ENCODE results near the gene AMT. TPM values are rescaled to one million over a fixed set of nuclear protein-coding genes. Genes with fewer than 3 reads are reported as not detected.
A peak's percentile ranks its signal among the peaks of the same experiment; 100 is the strongest.

AMT gene
- total and polyA plus RNA-seq, 7 donors = 0.80 to 5.3 (median 1.7) TPM

DNA sequence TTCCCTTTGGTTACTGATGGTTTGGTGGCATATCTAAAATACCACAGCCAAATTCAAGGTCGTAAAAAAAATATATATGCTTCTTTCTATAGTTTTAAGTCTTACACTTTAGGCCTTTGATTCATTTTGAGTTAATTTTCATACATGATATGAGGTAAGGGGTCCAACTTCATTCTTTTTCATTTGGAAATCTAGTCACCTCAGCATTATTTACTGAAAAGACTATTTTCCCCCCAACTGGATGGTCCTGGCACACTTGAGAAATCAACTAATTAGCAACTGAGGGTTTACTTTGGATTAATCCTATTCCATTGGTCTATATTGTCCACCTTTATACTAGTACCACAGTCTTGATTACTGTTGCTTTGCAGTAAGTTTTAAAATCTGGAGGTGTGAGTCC is 36.7 kb downstream of the AMT start:
- no peak for ATAC-seq
- DNase-seq = no peak
- Histone ChIP-seq H3K27ac (no peak overlapping the region), H3K36me3 (ENCODE audit: insufficient read depth in 1 of 2, low read depth in 1 of 2) (no peaks in the 10 kb centered on the region), H3K9me3 (no peaks in the 10 kb centered on the region), H3K4me1 (peaks cover 55% of the 10 kb centered on the region), H3K27me3 (ENCODE audit: insufficient read depth in 3 of 3, low read length in 2 of 3) (no peaks in the 10 kb centered on the region), H3K4me3 (no peak overlapping the region)
- WGBS, 3 donors = 95 to 97% (median 96%) methylated on average over 1 of the region's 1 CpG
- intact Hi-C loops (cut with DNase I) = no loop called here
- TF ChIP-seq, protein P1, sequence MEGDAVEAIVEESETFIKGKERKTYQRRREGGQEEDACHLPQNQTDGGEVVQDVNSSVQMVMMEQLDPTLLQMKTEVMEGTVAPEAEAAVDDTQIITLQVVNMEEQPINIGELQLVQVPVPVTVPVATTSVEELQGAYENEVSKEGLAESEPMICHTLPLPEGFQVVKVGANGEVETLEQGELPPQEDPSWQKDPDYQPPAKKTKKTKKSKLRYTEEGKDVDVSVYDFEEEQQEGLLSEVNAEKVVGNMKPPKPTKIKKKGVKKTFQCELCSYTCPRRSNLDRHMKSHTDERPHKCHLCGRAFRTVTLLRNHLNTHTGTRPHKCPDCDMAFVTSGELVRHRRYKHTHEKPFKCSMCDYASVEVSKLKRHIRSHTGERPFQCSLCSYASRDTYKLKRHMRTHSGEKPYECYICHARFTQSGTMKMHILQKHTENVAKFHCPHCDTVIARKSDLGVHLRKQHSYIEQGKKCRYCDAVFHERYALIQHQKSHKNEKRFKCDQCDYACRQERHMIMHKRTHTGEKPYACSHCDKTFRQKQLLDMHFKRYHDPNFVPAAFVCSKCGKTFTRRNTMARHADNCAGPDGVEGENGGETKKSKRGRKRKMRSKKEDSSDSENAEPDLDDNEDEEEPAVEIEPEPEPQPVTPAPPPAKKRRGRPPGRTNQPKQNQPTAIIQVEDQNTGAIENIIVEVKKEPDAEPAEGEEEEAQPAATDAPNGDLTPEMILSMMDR (IDR thresholded peaks at IDR 0.05) = no peak

- H3K27ac ChIP-seq = no peak overlapping the region
- 56 to 77% (median 56%) methylated on average over 5 of the region's 5 CpGs for WGBS, 3 donors
- no peaks in the 10 kb centered on the region for H3K9me3 ChIP-seq
- TF ChIP-seq, protein P1 (IDR thresholded peaks at IDR 0.05) = no peak
- ATAC-seq = no peak
- intact Hi-C loops (cut with DNase I) = no loop called here
- DNase-seq = no peak
- no peak overlapping the region for H3K4me3 ChIP-seq
- no peaks in the 10 kb centered on the region for H3K36me3 ChIP-seq (ENCODE audit: insufficient read depth in 1 of 2, low read depth in 1 of 2)
- H3K27me3 ChIP-seq (ENCODE audit: insufficient read depth in 3 of 3, low read length in 2 of 3) = no peaks in the 10 kb centered on the region
- H3K4me1 ChIP-seq = peaks cover 50% of the 10 kb centered on the region
Measured at GRCh38 chr3:49383387-49383786, 38.9 kb downstream of the AMT start.

GRCh38 chr3:49378249-49378895 is 43.9 kb downstream of the AMT start:
- WGBS, 3 donors = 46 to 67% (median 47%) methylated on average over 11 of the region's 11 CpGs
- peak; percentile 42 to 54 for DNase-seq
- no peaks in the 10 kb centered on the region for H3K27me3 ChIP-seq (ENCODE audit: insufficient read depth in 3 of 3, low read length in 2 of 3)
- intact Hi-C loops (cut with DNase I) = no loop called here
- H3K4me1 ChIP-seq = peaks cover 24% of the 10 kb centered on the region
- H3K9me3 ChIP-seq = no peaks in the 10 kb centered on the region
- peak; percentile 47 to 64 (median 56) for ATAC-seq
- no peak overlapping the region for H3K4me3 ChIP-seq
- peaks cover 15 to 26% of the 10 kb centered on the region in 2 donors for H3K36me3 ChIP-seq (ENCODE audit: insufficient read depth in 1 of 2, low read depth in 1 of 2)
- no peak overlapping the region for H3K27ac ChIP-seq
- TF ChIP-seq, protein P1 (IDR thresholded peaks at IDR 0.05) = no peak

DNA sequence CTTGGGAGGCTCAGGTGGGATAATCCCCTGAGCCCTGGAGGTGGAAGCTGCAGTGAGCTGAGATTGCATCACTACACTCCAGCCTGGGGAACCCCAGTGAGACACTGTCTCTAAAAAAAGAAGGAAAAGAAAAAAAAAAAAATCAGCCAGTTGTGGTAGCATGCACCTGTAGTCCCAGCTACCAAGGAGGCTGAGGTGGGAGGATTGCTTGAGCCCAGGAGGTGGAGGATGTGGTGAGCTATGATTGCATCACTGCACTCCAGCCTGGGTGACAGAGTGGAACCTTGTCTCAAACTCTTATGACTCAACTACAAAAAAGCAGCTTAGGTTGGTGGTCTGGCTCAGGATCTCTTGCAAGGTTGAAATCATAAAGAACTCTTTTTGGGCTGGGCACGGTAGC is 44.8 kb downstream of the AMT start:
- TF ChIP-seq, protein P1 (IDR thresholded peaks at IDR 0.05) = no peak
- ATAC-seq = peak in 2 of 4 donors; percentile 17 to 42
- intact Hi-C loops (cut with DNase I) = no loop called here
- Histone ChIP-seq H3K27me3 (ENCODE audit: insufficient read depth in 3 of 3, low read length in 2 of 3) (no peaks in the 10 kb centered on the region), H3K4me3 (no peak overlapping the region), H3K9me3 (no peaks in the 10 kb centered on the region), H3K4me1 (peaks cover 24% of the 10 kb centered on the region), H3K27ac (peak overlapping the region; percentile 13), H3K36me3 (ENCODE audit: insufficient read depth in 1 of 2, low read depth in 1 of 2) (peaks cover 22 to 35% of the 10 kb centered on the region in 2 donors)
- DNase-seq = no peak
- WGBS, 3 donors = 80 to 83% (median 80%) methylated on average over 1 of the region's 1 CpG

GRCh38 chr3:49371946-49372345 is 50.3 kb downstream of the AMT start:
- Histone ChIP-seq H3K9me3 (no peaks in the 10 kb centered on the region), H3K4me3 (no peak overlapping the region), H3K27ac (peak overlapping the region; percentile 9), H3K27me3 (ENCODE audit: insufficient read depth in 3 of 3, low read length in 2 of 3) (no peaks in the 10 kb centered on the region), H3K4me1 (peaks cover 7% of the 10 kb centered on the region), H3K36me3 (ENCODE audit: insufficient read depth in 1 of 2, low read depth in 1 of 2) (peaks cover 24 to 89% of the 10 kb centered on the region in 2 donors)
- TF ChIP-seq, protein P1 (IDR thresholded peaks at IDR 0.05) = no peak
- ATAC-seq (peak; percentile 32 to 53 (median 49)), DNase-seq (no peak)
- intact Hi-C loops (cut with DNase I) = no loop called here

Data from psoas muscle (tissue), 8 donors.